GM12865 (cell line): ENCODE data around the gene CACNA1F.
A peak's percentile ranks its signal among the peaks of the same experiment; 100 is the strongest.

Experiments
- DNase-seq: peaks from one replicate; pipeline ENCODE4 v3.0.0; 2010; ENCODE audit warnings: low read depth
- H3K4me3 ChIP-seq: 2 replicates; pipeline ENCODE4 v1.5.1; 2011; ENCODE audit warnings: mild to moderate bottlenecking, low read depth, low read length, control low read depth
- TF ChIP-seq, protein P1 (sequence below): IDR thresholded peaks from 2 replicates; pipeline ENCODE4 v1.5.1; 2011; ENCODE audit warnings: low read length, control low read depth, low read depth, inconsistent platforms; ENCODE audit not compliant: insufficient read depth; ENCODE audit errors: missing control alignments

CACNA1F gene

DNA sequence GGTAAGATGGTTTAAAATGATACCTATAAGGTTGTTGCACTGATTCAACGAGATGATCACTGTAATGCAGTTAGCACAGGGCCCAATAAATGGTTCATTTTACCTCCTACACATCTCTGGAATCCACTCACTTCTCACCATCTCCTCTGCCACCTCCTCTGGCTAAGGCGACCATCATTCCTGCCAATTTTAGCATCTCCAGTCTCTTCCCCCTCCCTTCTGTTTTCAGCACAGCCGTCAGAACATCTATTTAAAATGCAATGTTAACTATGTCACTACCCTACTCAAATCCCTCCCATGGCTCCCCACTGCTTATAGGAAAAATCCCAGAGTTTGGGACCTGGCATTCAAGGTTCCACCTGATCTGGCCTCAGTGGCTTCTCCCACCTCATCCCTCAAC, 29.6 kb downstream of the CACNA1F start:
- DNase-seq, result no peak
- TF ChIP-seq, protein P1, sequence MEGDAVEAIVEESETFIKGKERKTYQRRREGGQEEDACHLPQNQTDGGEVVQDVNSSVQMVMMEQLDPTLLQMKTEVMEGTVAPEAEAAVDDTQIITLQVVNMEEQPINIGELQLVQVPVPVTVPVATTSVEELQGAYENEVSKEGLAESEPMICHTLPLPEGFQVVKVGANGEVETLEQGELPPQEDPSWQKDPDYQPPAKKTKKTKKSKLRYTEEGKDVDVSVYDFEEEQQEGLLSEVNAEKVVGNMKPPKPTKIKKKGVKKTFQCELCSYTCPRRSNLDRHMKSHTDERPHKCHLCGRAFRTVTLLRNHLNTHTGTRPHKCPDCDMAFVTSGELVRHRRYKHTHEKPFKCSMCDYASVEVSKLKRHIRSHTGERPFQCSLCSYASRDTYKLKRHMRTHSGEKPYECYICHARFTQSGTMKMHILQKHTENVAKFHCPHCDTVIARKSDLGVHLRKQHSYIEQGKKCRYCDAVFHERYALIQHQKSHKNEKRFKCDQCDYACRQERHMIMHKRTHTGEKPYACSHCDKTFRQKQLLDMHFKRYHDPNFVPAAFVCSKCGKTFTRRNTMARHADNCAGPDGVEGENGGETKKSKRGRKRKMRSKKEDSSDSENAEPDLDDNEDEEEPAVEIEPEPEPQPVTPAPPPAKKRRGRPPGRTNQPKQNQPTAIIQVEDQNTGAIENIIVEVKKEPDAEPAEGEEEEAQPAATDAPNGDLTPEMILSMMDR, result no peak

DNA sequence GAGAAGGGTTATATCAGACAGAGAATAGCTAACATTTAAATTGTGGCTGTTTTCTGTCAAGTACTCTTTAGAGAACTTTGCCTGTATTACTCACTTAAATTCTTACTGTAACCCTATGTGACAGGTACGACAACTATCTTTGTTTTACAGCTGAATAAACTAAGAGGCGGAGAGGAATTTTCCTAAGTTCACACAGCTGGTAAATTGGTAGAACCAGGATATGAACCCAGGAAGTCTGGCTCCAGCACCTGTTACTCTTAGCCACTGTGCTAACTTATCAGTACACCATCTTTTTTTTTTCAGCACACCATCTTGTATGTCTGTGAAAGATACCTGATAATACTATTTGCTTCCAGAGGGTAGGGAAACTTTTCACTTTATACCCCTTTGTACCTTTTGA, 31.1 kb downstream of the CACNA1F start:
- DNase-seq, result no peak
- TF ChIP-seq, protein P1, result no peak
- no peak overlapping the region for H3K4me3 ChIP-seq

More for the DNA sequence above, 29.6 kb downstream of the CACNA1F start:
- no peak overlapping the region for H3K4me3 ChIP-seq

DNA sequence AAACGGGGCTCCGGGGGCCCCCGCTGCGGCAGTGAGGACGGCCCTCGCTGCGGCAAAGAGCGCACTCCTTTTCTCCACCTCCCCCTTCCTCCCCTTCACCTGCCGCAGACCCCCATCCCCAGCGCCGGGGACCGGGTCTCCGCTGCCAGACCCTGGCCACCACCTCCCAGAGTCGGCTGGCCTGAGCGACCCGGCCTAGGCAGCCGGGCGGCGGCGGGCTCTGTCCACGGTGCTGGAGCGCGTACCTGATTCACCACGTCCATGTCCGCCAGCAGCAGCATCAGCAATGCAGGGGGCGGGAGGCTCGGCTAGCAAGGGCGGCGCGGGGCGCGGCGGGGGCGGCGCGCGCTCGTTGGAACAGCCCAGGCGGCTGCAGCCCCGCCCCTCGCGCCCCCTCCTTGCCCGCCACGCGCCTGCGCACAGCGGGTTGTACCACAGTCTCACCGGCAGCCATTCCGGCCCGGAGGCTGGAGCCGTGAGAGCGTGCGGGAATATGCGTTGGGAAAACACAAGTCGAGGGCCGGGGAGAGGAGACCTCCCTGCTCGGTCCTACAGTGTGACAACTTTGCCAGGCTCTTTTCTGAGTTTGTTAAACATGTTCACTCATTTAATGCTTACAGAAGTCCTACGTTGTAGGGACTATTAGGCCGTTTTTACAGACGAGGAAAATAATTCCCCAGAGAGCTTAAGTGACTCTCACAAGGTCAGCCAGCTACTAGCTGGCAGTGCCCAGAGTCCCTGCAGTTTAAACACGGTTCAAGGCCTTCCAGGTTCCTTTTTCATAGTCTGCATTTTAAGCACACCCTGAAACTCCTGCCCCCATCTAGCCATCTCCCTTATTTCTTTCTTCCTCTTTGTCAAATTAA, 33.0 kb downstream of the CACNA1F start, which contains the start of gene SYP:
Gene SYP (minus strand): TSS at position 288 of the 866 bp plus-strand sequence. CDS start 7 bp downstream, at position 281.
- peak; percentile 92 for DNase-seq
- TF ChIP-seq, protein P1, result no peak
- peak within 1 kb of the TSS; percentile 51 for H3K4me3 ChIP-seq

DNA sequence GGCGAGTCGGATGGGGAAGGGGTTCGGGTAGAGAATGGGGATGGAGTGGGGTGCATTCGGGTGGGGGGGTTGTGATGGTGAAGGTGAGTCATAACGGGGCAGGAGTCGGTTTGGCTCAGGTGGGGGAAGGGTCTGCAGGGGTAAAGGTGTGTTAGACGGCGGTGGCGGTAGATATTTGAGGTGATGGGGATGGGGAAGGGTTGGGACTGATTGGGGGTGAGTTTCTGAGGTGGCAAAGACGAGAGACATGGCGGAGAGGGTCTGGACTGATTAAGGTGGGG, 33.9 kb downstream of the CACNA1F start:
- no peak overlapping the region for H3K4me3 ChIP-seq
- DNase-seq, result no peak
- TF ChIP-seq, protein P1, result no peak

DNA sequence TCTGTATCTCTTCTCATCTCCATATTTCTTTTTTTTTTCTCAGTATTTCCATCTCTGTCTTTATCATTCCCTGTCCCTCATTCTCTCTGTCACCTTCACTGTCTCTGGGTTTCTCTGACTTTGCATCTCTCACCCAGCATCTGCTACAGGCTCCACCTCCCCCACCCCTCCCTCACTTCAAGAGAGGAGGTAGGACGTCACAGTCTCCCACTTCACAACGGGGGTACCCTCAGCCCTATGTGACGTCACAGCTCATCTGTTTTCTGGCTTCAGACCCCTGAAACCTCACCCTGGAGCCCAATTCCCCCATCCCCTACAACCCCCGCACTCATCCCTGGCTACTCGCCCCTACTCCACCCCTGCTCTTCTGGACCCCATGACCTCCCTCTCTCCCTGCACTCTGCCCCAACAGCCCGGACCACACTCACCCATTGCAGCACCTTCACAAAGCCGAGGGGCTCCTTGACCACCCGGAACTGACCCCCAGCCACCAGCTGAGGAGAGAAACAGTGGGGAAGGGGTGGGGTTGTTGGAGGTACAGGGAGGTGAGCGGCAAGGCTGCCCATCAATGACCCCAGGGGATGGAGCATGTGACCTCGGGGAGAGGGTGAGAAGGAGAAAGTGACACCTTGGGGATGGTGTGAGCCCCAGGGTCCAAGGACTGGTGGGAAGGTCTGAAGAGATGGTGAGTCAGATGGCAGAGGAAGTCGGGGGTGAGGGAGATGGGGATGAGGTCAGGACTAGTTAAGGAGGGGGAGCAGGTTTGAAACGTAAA, 34.4 kb downstream of the CACNA1F start:
- no peak for DNase-seq
- no peak overlapping the region for H3K4me3 ChIP-seq
- TF ChIP-seq, protein P1, result no peak

DNA sequence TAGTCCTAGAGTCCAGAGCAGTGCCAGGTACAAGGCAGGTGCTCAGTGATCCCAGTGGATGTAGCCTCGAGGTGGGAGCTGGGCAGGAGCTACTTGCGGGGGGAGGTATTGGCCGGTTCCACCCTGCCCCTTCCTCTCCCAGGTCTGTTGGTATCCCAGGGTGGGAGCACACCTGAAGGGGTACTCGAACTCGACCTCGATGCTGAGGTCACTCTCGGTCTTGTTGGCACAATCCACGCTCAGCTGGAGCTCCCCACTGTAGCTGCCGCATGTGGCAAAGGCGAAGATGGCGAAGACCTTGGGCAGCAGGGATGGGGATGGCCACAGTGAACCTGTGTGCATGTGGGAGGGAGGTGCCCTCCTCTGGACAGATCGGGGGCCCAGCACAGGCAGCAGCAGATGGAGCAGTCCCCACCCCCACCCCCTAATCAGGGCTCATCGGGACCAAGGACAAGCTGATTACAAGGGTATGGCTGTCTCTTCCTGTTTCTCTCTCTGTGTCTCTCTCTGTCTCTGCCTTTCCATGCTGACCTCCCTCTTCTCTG, 35.5 kb downstream of the CACNA1F start:
- TF ChIP-seq, protein P1, result no peak
- DNase-seq, result no peak
- no peak overlapping the region for H3K4me3 ChIP-seq
